K562 (cell line): ENCODE data around the gene FIZ1. TPM values are rescaled to one million over a fixed set of nuclear protein-coding genes. Genes with fewer than 3 reads are reported as not detected.
A peak's percentile ranks its signal among the peaks of the same experiment; 100 is the strongest.

Experiments used
- ADNP ChIP-seq: fragments of 200-800 bp; sonication (Bioruptor generic); IDR thresholded peaks from 2 replicates; pipeline ENCODE4 v1.6.1; 2016; ENCODE audit warnings: missing genetic modification characterization, missing compliant biosample characterization
- CREB5 ChIP-seq: fragments of 250-450 bp; sonication (Bioruptor Pico); IDR thresholded peaks from 2 replicates; pipeline ENCODE4 v1.5.0; 2020; ENCODE audit warnings: mild to moderate bottlenecking
- CUX1 ChIP-seq: fragments of 200-800 bp; sonication (Bioruptor generic); IDR thresholded peaks from 2 replicates; pipeline ENCODE4 v1.6.1; 2016; ENCODE audit warnings: missing genetic modification characterization, missing compliant biosample characterization
- E2F1 ChIP-seq: sonication (generic); formaldehyde crosslinking; IDR thresholded peaks from 2 replicates; pipeline ENCODE4 v1.8.1; 2023; ENCODE audit warnings: mild to moderate bottlenecking, missing genetic modification reagents, moderate library complexity
- HSF4 ChIP-seq: fragments of 250-450 bp; sonication (Bioruptor Pico); IDR thresholded peaks from 2 replicates; pipeline ENCODE4 v2.1.2; 2022; ENCODE audit warnings: mild to moderate bottlenecking, moderate library complexity, borderline replicate concordance
- POLR2AphosphoS5 ChIP-seq: IDR thresholded peaks from 2 replicates; pipeline ENCODE4 v1.6.1; 2011; ENCODE audit warnings: mild to moderate bottlenecking, low read depth, low read length, moderate library complexity; ENCODE audit not compliant: control insufficient read depth, insufficient read depth
- SMARCA4 ChIP-seq: fragments of 450-650 bp; IDR thresholded peaks from 2 replicates; pipeline ENCODE4 v1.6.1; 2016
- YY1 ChIP-seq, 3 experiments: IDR thresholded peaks; 2 replicates each; pipeline ENCODE4 v1.6.1; 2011; ENCODE audit warnings: low read length in 2 of 3, mild to moderate bottlenecking in 2 of 3, moderate library complexity in 2 of 3, borderline replicate concordance in 1 of 3, control low read depth in 1 of 3, low read depth in 1 of 3; ENCODE audit not compliant: insufficient read depth in 3 of 3, insufficient replicate concordance in 2 of 3, control insufficient read depth in 1 of 3, insufficient read length in 1 of 3; ENCODE audit errors: extremely low read depth in 1 of 3
- ZBTB26 ChIP-seq: fragments of 450-650 bp; formaldehyde crosslinking; IDR thresholded peaks from 2 replicates; pipeline ENCODE4 v1.4.0; 2022; ENCODE audit warnings: missing genetic modification characterization
- polyA plus RNA-seq, 8 experiments: library from polyadenylated mRNA; depleted of rRNA in 4 of 8; stranded (reverse) in 5 of 8; unstranded in 3 of 8; fragments of >200 nt; fragmentation: Nextera tagmentation in 2 of 8; fragmentation: Illumina TruSeq in 1 of 8; extraction: Ambion mirVana in 2 of 8; extraction: Trizol in 1 of 8; gene quantifications; 2 replicates each; pipeline versions ENCODE4 v1.2.1 to v1.2.3, GENCODE V29; 2011 to 2014; ENCODE audit warnings: inconsistent platforms in 1 of 8, missing spikeins in 1 of 8
- total RNA-seq, 7 experiments: library from RNA; depleted of rRNA in 6 of 7; stranded (reverse); fragments of >200 nt in 6 of 7; fragmentation: Illumina TruSeq in 2 of 7; extraction: Trizol in 2 of 7; gene quantifications; 2 replicates each; pipeline versions ENCODE4 v1.2.1 to v1.2.3, GENCODE V29; 2011 to 2021; ENCODE audit warnings: low replicate concordance in 1 of 7

FIZ1 gene
- total and polyA plus RNA-seq, 9 of the 15 experiments (the other 6 are each of a cell fraction or from before 2014, with no cell fraction given), result 0.79 to 17.5 (median 5.5) TPM

- TF ChIP-seq ZBTB26 (no peak), E2F1 (peak; percentile 95), HSF4 (CRISPR knock-in tag) (no peak; the same call in 1 of the 2 replicates), CUX1 (CRISPR knock-in tag) (no peak), YY1 (IDR thresholded peaks at IDR 0.05; ENCODE audit: borderline replicate concordance in 1 of 3, control insufficient read depth in 1 of 3, extremely low read depth in 1 of 3, insufficient read depth in 3 of 3, insufficient read length in 1 of 3, insufficient replicate concordance in 2 of 3, low read depth in 1 of 3, low read length in 2 of 3) (no peak), ADNP (tag) (no peak), POLR2AphosphoS5 (no peak), CREB5 (no peak), SMARCA4 (no peak)
These were observed 40.8 kb upstream of the FIZ1 start (continued) for GRCh38 chr19:55640043-55640576.
